RPMI8226 (cell line): ENCODE measurements around the gene SH3BGRL.

ENCODE experiments used
- DNase-seq: peaks from one replicate; pipeline ENCODE4 v3.0.0-alpha.2; 2015

The SH3BGRL gene

GRCh38 chrX:81201671-81202455 lies at the start of gene SH3BGRL, which contains the start of gene HMGN5:
Gene SH3BGRL, plus strand, starts transcription at chrX:81202102. Its CDS starts 99 bp downstream, at chrX:81202201.
Gene HMGN5, minus strand, starts transcription at chrX:81201913. Its CDS starts 80,364 bp downstream, at chrX:81121549.
- peak; percentile 86 for DNase-seq

DNA sequence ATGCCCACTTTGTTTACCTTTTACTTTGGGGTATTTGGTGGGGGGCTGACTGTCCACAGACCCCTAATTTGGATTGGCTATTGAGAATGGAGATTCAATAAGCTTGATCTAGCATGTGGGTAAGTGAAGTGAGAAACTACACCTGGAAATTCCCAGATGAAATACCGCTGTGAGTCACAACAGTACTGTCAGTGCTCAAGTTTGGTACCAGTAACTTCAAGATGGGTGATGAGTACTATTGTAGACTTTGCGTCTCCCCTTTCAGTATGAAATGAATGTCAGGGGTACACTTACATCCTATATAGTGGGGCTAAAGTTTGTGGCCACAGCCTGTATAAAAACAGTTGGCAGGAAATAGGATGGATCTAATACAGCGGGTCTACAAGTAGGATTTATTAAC lies 33.5 kb upstream of the SH3BGRL start:
- DNase-seq: no peak

- no peak for DNase-seq
Observed at GRCh38 chrX:81174286-81174685, 27.6 kb upstream of the SH3BGRL start.

DNA sequence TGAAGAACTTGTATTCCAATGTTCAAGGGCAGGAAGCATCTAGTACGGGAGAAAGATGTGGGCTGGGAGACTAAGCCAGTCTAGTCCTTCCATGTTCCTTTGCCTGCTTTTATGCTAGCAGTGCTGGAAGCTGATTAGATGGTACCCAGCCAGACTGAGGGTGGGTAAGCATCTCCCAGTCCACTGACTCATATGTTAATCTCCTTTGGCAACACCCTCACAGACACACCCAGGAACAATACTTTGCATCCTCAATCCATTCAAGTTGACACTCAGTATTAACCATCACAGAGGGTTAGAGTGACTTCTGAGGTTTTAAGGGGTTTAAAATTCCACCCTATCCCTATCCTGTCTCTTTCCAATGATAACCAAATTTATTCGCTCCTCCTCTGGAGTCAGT lies 6.6 kb upstream of the SH3BGRL start:
- no peak for DNase-seq

- DNase-seq: peak; percentile 66
Observed at GRCh38 chrX:81195712-81196111, 6.2 kb upstream of the SH3BGRL start.

DNA sequence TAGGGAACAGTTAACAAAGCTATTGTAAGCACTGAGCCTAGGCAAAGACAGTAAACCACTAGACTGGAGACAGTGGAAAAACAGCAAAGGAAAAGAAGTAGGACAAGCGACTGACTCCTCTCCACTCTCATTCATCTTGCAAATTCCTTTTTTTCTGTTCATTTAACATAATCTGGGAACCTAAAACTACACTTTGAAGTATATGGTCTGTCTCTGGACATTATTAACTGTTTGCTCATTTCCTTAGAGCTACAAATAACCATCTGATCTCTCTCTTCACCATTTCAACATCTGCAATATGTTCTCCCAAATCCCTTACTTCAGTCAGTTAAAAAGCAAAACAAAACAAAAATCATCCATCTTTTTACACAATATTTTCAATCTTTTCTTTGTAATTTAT lies 831 bp upstream of the SH3BGRL start:
- no peak for DNase-seq

- DNase-seq: peak; percentile 32
Observed at GRCh38 chrX:81202456-81202819, 536 bp downstream of the SH3BGRL start.

DNA sequence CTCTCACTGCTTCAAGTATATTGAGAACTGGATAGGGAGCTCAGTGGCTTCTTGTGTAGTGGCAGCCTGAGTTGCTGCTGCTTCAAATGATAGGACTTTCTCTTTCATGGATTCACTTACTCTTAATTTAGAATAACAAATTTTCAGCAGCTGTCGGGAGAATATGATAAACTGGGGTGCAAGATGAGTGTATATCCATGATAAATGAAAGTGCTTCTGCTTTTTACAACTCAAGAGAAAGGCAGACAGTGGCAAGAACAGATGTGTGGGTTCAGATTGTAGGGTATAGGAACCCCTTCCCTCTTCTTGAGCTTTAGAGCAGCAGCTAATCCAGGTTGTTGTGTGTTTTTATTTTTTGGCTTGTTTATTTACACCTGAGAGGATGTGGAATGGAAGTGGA lies 1.0 kb downstream of the SH3BGRL start:
- DNase-seq: no peak

- DNase-seq: no peak
Observed at GRCh38 chrX:81205551-81205950, 3.6 kb downstream of the SH3BGRL start.

DNA sequence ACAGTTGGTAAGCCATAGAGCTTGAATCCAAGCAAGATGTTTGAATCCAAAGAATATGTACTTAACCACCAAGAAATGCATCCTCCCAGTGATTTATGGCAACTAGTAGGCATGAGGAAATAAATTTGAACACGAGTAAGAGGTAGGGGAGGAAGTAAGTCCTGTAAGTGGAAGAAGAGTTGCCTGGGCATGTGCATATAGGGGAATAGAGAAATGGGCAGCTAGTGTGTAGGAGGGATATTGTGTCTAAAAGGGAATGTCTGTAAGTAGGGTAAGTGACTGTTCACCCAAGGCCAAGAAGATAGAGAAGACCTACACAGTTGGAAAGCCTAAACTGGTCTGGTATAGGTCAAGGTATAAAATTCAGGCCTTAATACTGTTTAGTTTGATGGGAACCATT lies 4.6 kb downstream of the SH3BGRL start:
- DNase-seq: no peak

DNA sequence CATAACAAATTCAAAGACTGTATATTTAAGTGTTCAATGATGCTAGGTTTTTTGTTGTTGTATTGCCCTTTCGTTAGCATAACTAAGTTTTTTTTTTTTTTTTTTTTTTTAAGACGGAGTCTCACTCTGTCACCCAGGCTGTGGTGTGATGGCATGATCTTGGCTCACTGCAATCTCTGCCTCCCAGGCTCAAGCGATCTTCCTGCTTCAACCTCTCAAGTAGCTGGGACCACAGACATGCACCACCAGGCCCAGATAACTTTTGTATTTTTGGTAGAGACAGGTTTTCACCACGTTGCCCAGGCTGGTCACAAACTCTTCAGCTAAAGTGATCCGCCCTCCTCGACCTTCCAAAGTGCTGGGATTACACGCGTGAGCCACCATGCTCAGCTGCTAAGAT lies 7.0 kb downstream of the SH3BGRL start:
- DNase-seq: no peak

- no peak for DNase-seq
Observed at GRCh38 chrX:81215685-81216084, 13.8 kb downstream of the SH3BGRL start.

GRCh38 chrX:81229229-81229628 lies 27.3 kb downstream of the SH3BGRL start:
- DNase-seq: no peak

DNA sequence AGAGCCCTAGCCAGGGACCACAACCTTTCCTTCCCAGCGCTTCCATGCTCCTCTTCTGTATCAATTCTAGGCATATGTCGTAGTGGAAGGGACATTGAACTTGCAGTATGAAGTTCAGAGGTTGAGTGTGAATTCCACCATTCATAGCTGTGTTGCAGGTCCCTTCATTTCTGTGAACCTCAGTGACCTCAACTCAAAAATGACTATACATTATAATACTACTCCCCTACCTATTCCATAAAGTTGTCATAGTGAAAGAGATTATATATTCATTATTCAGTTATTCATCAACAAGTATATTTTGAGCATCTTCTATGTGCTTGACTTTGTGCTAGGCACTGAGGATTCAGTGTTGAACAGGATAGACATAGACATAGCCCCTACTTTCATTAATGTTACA lies 28.0 kb downstream of the SH3BGRL start:
- no peak for DNase-seq

GRCh38 chrX:81231476-81231875 lies 29.6 kb downstream of the SH3BGRL start:
- DNase-seq: no peak

- DNase-seq: no peak
Observed at GRCh38 chrX:81232218-81232617, 30.3 kb downstream of the SH3BGRL start.

DNA sequence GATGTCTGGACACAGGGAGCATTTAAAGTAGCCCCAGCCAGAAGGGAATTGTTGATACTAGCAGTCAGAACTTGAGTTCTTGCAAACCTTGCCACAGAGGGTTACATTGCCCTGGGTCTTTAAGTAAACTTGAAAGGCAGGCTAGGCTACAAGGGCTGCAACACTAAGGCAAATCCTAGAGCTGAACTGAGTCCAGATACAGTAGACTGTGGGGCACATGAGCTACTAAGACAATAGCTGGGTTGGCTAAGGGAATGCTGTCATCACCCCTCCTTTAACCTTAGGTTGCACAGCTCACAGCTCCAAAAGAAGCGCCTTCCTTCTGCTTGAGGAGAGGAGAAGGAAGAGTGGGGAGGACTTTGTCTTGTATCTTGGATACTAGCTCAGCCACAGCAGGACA lies 35.6 kb downstream of the SH3BGRL start:
- DNase-seq: no peak

DNA sequence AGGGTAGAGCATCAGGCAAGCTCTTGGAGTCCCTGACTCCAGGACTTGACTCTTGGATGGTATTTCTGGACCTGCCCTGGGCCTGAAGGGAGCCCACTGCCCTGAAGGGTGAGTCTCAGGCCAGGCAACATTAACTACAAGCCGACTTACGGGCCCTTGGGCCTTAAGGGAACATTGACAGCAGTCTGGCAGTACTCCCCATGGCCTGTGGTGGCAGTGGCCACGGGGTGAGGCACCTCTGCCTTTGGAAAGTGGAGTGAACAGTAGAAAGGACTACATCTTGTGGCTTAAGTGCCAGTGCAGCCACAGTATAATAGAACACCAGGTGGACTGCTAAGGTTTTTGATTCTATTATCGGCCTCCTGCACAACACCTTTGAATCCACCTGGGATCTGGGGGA lies 36.3 kb downstream of the SH3BGRL start:
- DNase-seq: no peak

- no peak for DNase-seq
Observed at GRCh38 chrX:81240701-81241331, 38.9 kb downstream of the SH3BGRL start.

DNA sequence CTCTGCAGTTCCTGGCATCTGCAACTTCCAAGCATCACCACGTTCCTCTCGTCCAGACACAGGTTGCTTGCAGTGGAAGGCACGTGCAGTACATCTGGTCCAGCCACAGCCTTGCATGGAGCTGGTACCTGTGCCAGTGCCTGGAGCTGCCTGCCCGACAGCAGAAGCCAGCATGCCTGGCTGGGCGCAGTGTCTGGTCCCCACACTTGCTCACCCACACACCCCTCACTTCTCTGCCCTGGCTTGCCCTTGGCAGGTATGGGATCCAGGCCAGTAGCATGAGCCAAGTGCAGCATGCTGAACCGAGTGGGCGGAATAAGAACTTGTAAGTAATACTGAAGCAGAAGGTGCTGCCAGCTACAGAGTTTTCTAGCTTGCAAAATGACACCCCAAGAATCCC lies 39.9 kb downstream of the SH3BGRL start:
- DNase-seq: no peak

GRCh38 chrX:81255876-81256275 lies 54.0 kb downstream of the SH3BGRL start:
- DNase-seq: no peak

GRCh38 chrX:81257817-81258216 lies 55.9 kb downstream of the SH3BGRL start:
- DNase-seq: no peak

- DNase-seq: no peak
Observed at GRCh38 chrX:81259020-81259713, 57.3 kb downstream of the SH3BGRL start.
